Heart left ventricle (tissue), 16 donors: Measurements from ENCODE around the gene RELL1. TPM values are rescaled to one million over a fixed set of nuclear protein-coding genes. Genes with fewer than 3 reads are reported as not detected.

Experiments used
- ATAC-seq, 4 donors: fragments of 200-7000 bp; cut with Tn5 transposase; one replicate each; pipeline ENCODE4 v1.9.1; 2020 to 2022; ENCODE audit warnings: moderate library complexity in 4 of 4, mild to moderate bottlenecking in 3 of 4, moderate number of reproducible peaks in 1 of 4
- DNase-seq, 5 donors: peaks; one replicate each; pipeline ENCODE4 v3.0.0-alpha.2; 2020
- H3K27ac ChIP-seq, 12 donors: fragments of 200-600 bp; sonication (generic) in 4 of 12; one replicate each; pipeline versions ENCODE4 v1.5.0 to v1.8.0; 2016 to 2022; ENCODE audit warnings: mild to moderate bottlenecking in 2 of 12
- H3K27me3 ChIP-seq, 9 donors: fragments of 200-600 bp; sonication (generic) in 2 of 9; one replicate each; pipeline versions ENCODE4 v1.5.1 to v1.8.0; 2016 to 2022; ENCODE audit warnings: mild to moderate bottlenecking in 3 of 9
- H3K36me3 ChIP-seq, 9 donors: fragments of 200-600 bp; sonication (generic) in 2 of 9; one replicate each; pipeline versions ENCODE4 v1.5.0 to v1.8.0; 2018 to 2022; ENCODE audit warnings: mild to moderate bottlenecking in 2 of 9
- H3K4me1 ChIP-seq, 12 donors: fragments of 200-600 bp; sonication (generic) in 4 of 12; one replicate each; pipeline versions ENCODE4 v1.5.0 to v1.8.0; 2016 to 2022; ENCODE audit warnings: mild to moderate bottlenecking in 3 of 12
- H3K4me3 ChIP-seq, 12 donors: fragments of 200-600 bp; sonication (generic) in 4 of 12; one replicate each; pipeline versions ENCODE4 v1.5.0 to v1.8.0; 2017 to 2022; ENCODE audit warnings: mild to moderate bottlenecking in 9 of 12, moderate library complexity in 4 of 12
- H3K9me3 ChIP-seq, 12 donors: fragments of 200-600 bp; sonication (generic) in 4 of 12; one replicate each; pipeline versions ENCODE4 v1.5.0 to v1.8.0; 2016 to 2022; ENCODE audit warnings: mild to moderate bottlenecking in 1 of 12
- CTCF ChIP-seq, 12 donors: fragments of 200-600 bp; sonication (generic) in 4 of 12; IDR thresholded peaks; one replicate each; pipeline versions ENCODE4 v1.5.0 to v1.8.0; 2018 to 2022; ENCODE audit warnings: antibody characterized with exemption in 12 of 12, mild to moderate bottlenecking in 5 of 12
- POLR2A ChIP-seq, 2 donors: fragments of 450-650 bp; IDR thresholded peaks; one replicate each; pipeline ENCODE4 v1.6.1; 2017; ENCODE audit warnings: antibody characterized with exemption in 2 of 2, mild to moderate bottlenecking in 2 of 2, moderate library complexity in 2 of 2
- WGBS, 4 donors: extraction: QIAGEN DNeasy Blood & Tissue Kit in 2 of 4; methylation state at CpG; one replicate each; pipeline versions ENCODE4 v1.1.5 to v1.1.7; 2013 to 2018; 5-methylcytosine and 5-hydroxymethylcytosine counted together
- intact Hi-C, 10 donors: fragments of 100-400 bp; cut with DNase I; formaldehyde crosslinking; loops; one replicate each; pipeline versions ENCODE4 v1.11.1 to v1.14.2; 2022
- polyA plus RNA-seq, 2 donors: library from polyadenylated mRNA; stranded (reverse); fragments of 200-250 nt; gene quantifications; one replicate each; pipeline ENCODE4 v1.2.3, GENCODE V29; 2013
- total RNA-seq, 9 donors: library from RNA; depleted of rRNA in 2 of 9; stranded (reverse); fragments of >200 nt in 2 of 9; fragmentation: NEBNext Ultra II Directional in 3 of 9; extraction: Animal tissue kit (Norgen Biotek cat#: 25700) in 3 of 9; gene quantifications; one replicate each; pipeline versions ENCODE4 v1.1.0 to v1.2.4, GENCODE V29; 2016 to 2023
- donor health status: ischemic (EF 13 %, LVEDD 7.1; RV severe dilation, severe dysfunction).
- donor health status: healthy with polysubstance abuse.
- donor health status: DM: no; HTN: yes; CAD: no.
- donor health status: DM: no; HTN: no; CAD: no.
- donor health status: ischemic (EF 25% LVEDD 6.9; RV normal size, moderate dysfunction).
- donor health status: ischemic (EF 25% LVEDD 5.7; RV mildly dilated, moderate dysfunction).
- donor health status: healthy.
- donor health status: DM: yes; HTN: yes; CAD: no.
- donor health status: ischemic (EF 35%, LVEDD 5.7; RV mildly dilated, moderate dysfunction).
- donor health status: nonischemic (EF 11% LVEDD 7.7; RV severe dilation, severe dysfunction).
- donor health status: DM: yes; HTN: yes; CAD: no.
- donor health status: PGD.
- donor health status: ischemic (EF 29% LVEDD 5.4; RV normal size, mild dysfunction).
- donor health status: nonischemic (EF 23%, LVEDD 6.1; RV moderate dilation, normal function).

The RELL1 gene
- total and polyA plus RNA-seq, 11 donors, result 2.0 to 40.2 (median 25.2) TPM

GRCh38 chr4:37615720-37616063 lies 70.5 kb downstream of the RELL1 start:
- TF ChIP-seq POLR2A (IDR thresholded peaks at IDR 0.05) (no peak), CTCF (IDR thresholded peaks at IDR 0.05) (no peak)
- peaks cover 0 to 43% (median 10%) of the 10 kb centered on the region in 9 donors for H3K36me3 ChIP-seq
- no peaks in the 10 kb centered on the region for H3K27me3 ChIP-seq
- ATAC-seq (no peak), DNase-seq (no peak)
- H3K9me3 ChIP-seq, result no peaks in the 10 kb centered on the region
- H3K4me3 ChIP-seq, result no peak overlapping the region
- peak overlapping the region in 1 of 12 donors; percentile 29 for H3K27ac ChIP-seq
- peaks cover 0 to 19% (median 0%) of the 10 kb centered on the region in 12 donors for H3K4me1 ChIP-seq
- intact Hi-C loops, result no loop called here
- WGBS, 4 donors, result 89 to 92% (median 90%) methylated on average over 3 of the region's 3 CpGs

DNA sequence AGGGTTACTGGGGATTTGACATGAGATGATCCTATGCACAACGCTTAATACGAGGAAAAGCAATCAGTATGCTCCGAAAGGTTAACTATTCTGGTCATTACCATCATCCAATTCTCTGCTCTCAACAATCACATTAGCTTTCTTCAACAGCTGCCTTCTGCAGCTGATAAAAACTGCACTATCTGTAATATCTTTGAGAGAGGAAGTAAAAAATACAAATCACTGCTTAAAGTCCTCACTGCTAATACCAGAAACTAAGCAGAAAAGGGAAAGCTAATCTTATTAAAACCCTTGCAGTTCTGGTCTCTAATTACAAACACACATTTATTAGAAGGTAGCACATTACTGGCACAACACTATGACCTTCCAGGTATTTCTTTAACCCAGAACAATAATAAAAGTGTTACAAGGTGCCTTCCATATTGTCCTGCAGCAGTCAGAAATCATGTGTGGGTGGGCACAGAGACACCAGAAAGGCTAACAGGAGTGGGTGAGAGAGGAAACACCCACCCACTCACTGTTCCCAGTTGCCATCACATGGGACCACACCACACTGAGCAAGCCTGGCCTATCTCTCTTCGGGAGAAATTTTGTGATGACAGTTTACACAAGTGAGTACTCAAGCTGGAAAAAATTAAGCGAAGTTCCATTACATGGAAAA lies 71.0 kb downstream of the RELL1 start:
- no peak for TF ChIP-seq CTCF (IDR thresholded peaks at IDR 0.05)
- no peak for TF ChIP-seq POLR2A (IDR thresholded peaks at IDR 0.05)
- H3K36me3 ChIP-seq, result peaks cover 0 to 38% (median 10%) of the 10 kb centered on the region in 9 donors
- H3K4me1 ChIP-seq, result peaks cover 0 to 19% (median 0%) of the 10 kb centered on the region in 12 donors
- no peak overlapping the region for H3K4me3 ChIP-seq
- peak overlapping the region in 2 of 12 donors; percentile 19 to 29 for H3K27ac ChIP-seq
- no peaks in the 10 kb centered on the region for H3K27me3 ChIP-seq
- DNase-seq, result peak in 1 of 5 donors; percentile 16
- H3K9me3 ChIP-seq, result no peaks in the 10 kb centered on the region
- 59 to 64% (median 63%) methylated on average over 5 of the region's 5 CpGs for WGBS, 4 donors
- ATAC-seq, result peak in 3 of 4 donors; percentile 46 to 74 (median 69)
- intact Hi-C loops, result no loop called here

DNA sequence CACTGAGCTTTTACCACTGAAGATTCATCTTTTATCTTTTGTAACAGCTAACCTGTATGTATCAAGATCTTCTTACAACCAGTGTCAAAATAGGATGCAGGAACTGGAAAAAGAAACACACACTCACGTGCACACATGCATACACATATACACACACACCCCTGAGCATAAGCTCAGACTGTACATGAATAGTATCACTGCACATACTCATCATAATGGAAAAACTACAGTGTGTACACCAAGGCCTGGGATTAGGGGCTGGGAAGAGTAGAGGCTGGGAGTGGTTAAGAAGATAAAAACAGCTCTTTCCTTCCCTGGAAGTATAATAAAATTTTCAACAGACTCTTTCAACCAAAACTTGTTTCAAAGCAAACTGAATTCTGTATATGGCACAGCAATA lies 73.4 kb downstream of the RELL1 start:
- Histone ChIP-seq H3K27me3 (no peaks in the 10 kb centered on the region), H3K36me3 (peaks cover 0 to 35% (median 6%) of the 10 kb centered on the region in 9 donors), H3K4me3 (no peak overlapping the region), H3K4me1 (peaks cover 0 to 19% (median 0%) of the 10 kb centered on the region in 12 donors), H3K27ac (no peak overlapping the region), H3K9me3 (peaks cover 0 to 11% (median 2%) of the 10 kb centered on the region in 12 donors)
- intact Hi-C loops, result no loop called here
- TF ChIP-seq POLR2A (IDR thresholded peaks at IDR 0.05), result no peak
- TF ChIP-seq CTCF (IDR thresholded peaks at IDR 0.05), result no peak
- DNase-seq, result no peak
- ATAC-seq, result no peak
- 47 to 100% (median 96%) methylated on average over 1 of the region's 1 CpG for WGBS, 4 donors

GRCh38 chr4:37609626-37610025 lies 76.5 kb downstream of the RELL1 start:
- peaks cover 0 to 30% (median 6%) of the 10 kb centered on the region in 9 donors for H3K36me3 ChIP-seq
- no peak overlapping the region for H3K27ac ChIP-seq
- ATAC-seq, result no peak
- intact Hi-C loops, result loop anchor here in 6 of 10 donors (10.0 kb wide), 2 partner anchors 75 to 425 kb away; partner anchors contain the start of gene RELL1 (in 2 of the 6)
- DNase-seq, result no peak
- peaks cover 0 to 11% (median 2%) of the 10 kb centered on the region in 12 donors for H3K9me3 ChIP-seq
- H3K27me3 ChIP-seq, result no peaks in the 10 kb centered on the region
- no peak overlapping the region for H3K4me3 ChIP-seq
- TF ChIP-seq CTCF (IDR thresholded peaks at IDR 0.05) (no peak), POLR2A (IDR thresholded peaks at IDR 0.05) (no peak)
- H3K4me1 ChIP-seq, result peaks cover 0 to 1% (median 0%) of the 10 kb centered on the region in 12 donors
